AG04449 (cell line): ENCODE measurements around the gene SLC24A3.

Source experiments
- CTCF ChIA-PET: fragments of 350-600 bp; formaldehyde crosslinking; extraction: SDS; loops from one replicate; lab custom pipeline; 2021; ENCODE audit warnings: antibody characterized with exemption; lab: Yijun Ruan, JAX
- POLR2A ChIA-PET: fragments of 400-600, 350-600 bp; formaldehyde crosslinking; extraction: SDS; loops from one replicate; lab custom pipeline; 2020; ENCODE audit warnings: antibody characterized with exemption, inconsistent platforms; lab: Yijun Ruan, JAX
- DNase-seq: peaks from one replicate; pipeline ENCODE4 v3.0.0-alpha.2; 2010; ENCODE audit warnings: low read depth, low spot score
- H3K4me3 ChIP-seq: 2 replicates; pipeline ENCODE4 v1.5.1; 2011; ENCODE audit warnings: low read depth, mild to moderate bottlenecking, control low read depth, low read length
- TF ChIP-seq, protein P1 (sequence below): IDR thresholded peaks from one replicate; pipeline ENCODE4 v1.5.1; 2011; ENCODE audit warnings: mild to moderate bottlenecking, moderate library complexity, low read length, control low read depth, inconsistent platforms; ENCODE audit not compliant: insufficient read depth; ENCODE audit errors: missing control alignments

The SLC24A3 gene

DNA sequence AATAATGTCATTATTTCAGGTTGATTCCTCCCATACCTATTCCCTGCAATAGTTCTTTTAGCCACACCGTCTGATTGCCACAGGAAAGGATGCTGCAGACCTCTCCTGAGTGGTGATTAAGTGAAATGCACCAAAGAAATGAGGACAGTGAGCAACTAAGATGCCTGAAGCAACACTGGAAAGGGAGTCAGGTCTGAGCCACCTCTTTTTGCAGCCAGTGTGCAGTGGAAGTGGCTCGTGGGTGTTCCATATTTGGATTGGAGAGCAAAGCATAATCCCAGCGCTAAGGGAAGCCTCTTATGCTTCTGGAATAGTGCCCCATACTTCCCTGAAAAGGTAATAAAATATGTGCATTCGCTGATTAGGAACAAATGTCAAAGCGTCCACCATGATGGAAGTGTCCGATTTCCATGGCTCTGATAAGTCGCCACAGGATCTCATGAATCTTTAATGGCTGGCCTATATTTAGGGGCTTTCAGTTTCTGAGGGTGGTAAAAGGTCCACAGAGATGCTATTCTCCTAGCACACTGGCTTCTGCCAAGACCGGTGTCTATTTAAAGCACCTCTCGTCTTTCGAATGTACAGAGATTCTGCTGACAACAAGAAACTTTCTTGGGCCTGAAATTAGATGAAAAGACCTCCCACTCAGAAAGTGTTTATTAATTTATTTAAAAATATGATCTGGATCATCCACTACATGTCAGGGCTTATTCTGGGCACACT, 253.9 kb downstream of the SLC24A3 start:
- DNase-seq: no peak

DNA sequence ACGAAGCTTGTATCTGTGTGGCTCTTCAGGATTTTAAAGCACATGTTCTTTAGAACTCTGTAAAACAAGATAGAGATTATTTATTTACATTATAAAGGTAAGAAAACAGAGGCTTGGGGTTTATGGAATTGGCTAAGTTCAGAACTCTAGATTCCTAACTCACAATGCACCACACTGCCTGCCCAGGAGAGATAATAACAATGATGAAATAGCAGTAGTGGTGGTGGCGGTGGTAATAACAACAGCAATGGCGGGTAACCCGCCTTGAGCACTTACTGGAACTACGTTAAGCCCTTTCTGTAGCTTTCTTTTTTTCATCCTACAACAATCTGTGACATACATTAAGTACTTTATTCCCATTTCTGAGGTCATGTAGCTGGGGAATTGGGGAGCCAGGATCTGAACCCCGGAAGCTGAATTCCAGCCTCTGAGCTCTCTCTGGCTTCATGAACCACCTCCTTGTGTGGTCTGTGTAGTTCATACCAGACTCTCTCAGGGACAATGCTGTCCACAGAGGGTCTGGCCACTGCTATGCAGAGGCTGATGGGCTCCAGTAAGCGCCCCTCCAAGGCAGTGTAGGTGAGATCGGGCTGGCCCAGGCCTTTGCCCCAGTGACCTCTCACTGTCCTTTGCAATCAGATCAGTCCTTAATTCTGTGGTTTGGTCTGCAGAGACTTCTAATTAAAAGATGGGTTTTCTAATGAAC, 260.9 kb downstream of the SLC24A3 start:
- ChIA-PET CTCF (no interaction called here), POLR2A (no interaction called here)
- no peak for DNase-seq
- TF ChIP-seq, protein P1, sequence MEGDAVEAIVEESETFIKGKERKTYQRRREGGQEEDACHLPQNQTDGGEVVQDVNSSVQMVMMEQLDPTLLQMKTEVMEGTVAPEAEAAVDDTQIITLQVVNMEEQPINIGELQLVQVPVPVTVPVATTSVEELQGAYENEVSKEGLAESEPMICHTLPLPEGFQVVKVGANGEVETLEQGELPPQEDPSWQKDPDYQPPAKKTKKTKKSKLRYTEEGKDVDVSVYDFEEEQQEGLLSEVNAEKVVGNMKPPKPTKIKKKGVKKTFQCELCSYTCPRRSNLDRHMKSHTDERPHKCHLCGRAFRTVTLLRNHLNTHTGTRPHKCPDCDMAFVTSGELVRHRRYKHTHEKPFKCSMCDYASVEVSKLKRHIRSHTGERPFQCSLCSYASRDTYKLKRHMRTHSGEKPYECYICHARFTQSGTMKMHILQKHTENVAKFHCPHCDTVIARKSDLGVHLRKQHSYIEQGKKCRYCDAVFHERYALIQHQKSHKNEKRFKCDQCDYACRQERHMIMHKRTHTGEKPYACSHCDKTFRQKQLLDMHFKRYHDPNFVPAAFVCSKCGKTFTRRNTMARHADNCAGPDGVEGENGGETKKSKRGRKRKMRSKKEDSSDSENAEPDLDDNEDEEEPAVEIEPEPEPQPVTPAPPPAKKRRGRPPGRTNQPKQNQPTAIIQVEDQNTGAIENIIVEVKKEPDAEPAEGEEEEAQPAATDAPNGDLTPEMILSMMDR: no peak
- no peak overlapping the region for H3K4me3 ChIP-seq

More for the DNA sequence above, 253.9 kb downstream of the SLC24A3 start:
- CTCF ChIA-PET: interaction anchor here (1.1 kb wide), 1 partner anchor 17 kb away, joined by 3 read pairs; no protein-coding TSS in a partner anchor
- POLR2A ChIA-PET: no interaction called here
- no peak overlapping the region for H3K4me3 ChIP-seq
- TF ChIP-seq, protein P1: no peak

DNA sequence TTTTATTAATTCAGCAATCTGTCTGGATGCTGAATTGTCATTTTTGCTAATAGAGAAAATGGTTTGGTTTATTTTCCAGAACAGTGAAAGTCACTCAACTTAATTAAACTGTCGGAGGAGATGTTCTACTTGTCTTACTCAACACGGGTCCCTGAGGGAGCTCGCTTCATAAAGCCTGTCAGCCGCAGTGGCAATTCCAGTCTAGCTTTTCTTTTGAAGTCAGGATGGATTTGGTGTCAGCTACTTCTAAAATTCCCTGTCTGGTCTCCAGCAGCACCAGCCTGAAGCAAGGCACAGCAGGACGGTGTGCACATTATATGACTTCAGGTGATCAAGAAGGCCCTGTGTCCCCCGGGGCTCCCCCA, 261.5 kb downstream of the SLC24A3 start:
- TF ChIP-seq, protein P1: no peak
- CTCF ChIA-PET: no interaction called here
- H3K4me3 ChIP-seq: no peak overlapping the region
- DNase-seq: no peak
- POLR2A ChIA-PET: no interaction called here

DNA sequence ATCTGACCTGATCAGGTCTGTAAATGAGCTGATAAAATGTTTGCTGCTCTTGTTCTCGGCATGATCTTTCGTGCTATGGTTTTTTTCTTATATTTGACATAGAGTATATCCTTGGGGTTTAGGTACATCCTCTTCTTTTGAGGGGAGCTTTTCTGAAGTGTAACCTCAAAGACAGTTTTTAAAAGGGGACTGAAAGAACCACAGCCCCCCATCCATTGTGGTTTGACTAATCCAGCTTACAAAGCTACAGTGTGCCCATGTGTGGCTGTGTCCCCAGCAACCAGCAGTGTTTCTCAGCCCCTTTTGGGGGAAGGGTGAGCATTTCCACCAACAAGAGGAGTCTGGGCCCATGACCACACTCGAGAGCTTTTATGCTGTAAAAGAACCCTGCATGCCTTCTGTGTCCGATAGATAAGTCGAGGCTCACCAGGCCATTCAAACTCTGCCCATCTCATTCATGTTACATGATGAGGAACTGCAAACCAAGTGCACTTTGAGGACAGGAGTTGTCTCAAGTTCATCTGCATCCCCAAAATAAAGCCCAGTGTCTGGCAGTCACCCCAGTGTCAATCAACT, 266.0 kb downstream of the SLC24A3 start:
- TF ChIP-seq, protein P1: no peak
- ChIA-PET CTCF (no interaction called here), POLR2A (no interaction called here)
- H3K4me3 ChIP-seq: no peak overlapping the region
- DNase-seq: no peak

DNA sequence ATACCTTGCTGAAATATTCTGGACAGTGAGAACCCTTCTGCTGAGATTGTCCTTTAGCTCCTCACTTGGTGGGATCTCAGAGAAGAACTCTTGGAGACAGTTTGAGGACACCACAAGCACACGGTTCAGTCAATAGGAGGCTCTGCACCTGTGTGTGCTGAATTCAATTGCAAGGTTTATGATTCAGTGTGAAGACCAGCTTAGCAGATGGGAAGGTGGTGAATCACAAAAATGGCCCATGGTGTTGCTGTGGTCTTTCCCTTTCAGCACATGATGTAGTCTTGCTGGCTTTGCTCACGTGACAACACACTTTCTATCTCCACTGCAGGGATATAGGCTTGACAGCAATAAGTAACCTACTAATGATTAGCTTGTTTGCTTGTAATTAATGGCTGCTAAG, 270.3 kb downstream of the SLC24A3 start:
- POLR2A ChIA-PET: no interaction called here
- no peak for DNase-seq
- TF ChIP-seq, protein P1: no peak
- H3K4me3 ChIP-seq: no peak overlapping the region
- CTCF ChIA-PET: interaction anchor here (1.0 kb wide), 1 partner anchor 14 kb away, joined by 3 read pairs; no protein-coding TSS in a partner anchor

DNA sequence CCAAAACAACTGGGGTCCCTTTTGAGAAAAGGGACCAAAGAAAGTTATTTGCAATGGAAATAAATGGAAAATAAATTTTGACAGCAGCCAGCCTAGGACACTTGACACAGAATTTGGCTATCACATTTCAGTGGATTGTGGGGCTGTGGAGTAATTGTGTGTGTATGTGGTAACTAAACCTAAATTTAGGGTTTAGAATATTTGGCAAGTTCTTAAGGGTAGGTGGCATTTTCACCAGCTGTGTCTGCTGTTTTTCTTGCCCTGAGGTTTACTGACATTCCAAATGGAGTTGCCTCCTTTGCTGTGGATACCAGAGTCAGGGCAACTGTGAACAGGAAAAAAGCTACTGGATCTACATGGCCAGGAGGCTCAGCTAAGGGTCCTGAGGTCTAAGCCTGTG, 270.9 kb downstream of the SLC24A3 start:
- TF ChIP-seq, protein P1: no peak
- POLR2A ChIA-PET: no interaction called here
- H3K4me3 ChIP-seq: no peak overlapping the region
- DNase-seq: no peak
- CTCF ChIA-PET: interaction anchor here (1.0 kb wide), 1 partner anchor 15 kb away, joined by 3 read pairs; no protein-coding TSS in a partner anchor
